Measurements from ENCODE around the gene LST1.

- TF ChIP-seq EZH2phosphoT487 (IDR thresholded peaks at IDR 0.05; ENCODE audit: borderline replicate concordance), result no peak
- peak; percentile 68 for TF ChIP-seq CTCF (conservative IDR thresholded peaks at IDR 0.05; ENCODE audit: low read length)
These were observed 10.9 kb downstream of the LST1 start for GRCh38 chr6:31597006-31597405.

All from Loucy (cell line).